Measurements from ENCODE around the gene DNAAF1. TPM values are rescaled to one million over a fixed set of nuclear protein-coding genes. Genes with fewer than 3 reads are reported as not detected.
"Not testable (repeated sequence)": the region's sequence is repeated elsewhere in the genome, so short reads cannot be mapped to it uniquely, and the experiment has no call there.

Gene DNAAF1
- total RNA-seq, 1 donor from 2014 or later = 0.62 TPM

GRCh38 chr16:84184775-84185174 lies 39.7 kb downstream of the DNAAF1 start:
- DNase-seq = no peak

GRCh38 chr16:84186685-84187437 lies 41.8 kb downstream of the DNAAF1 start, which contains the start of gene TAF1C:
TSS of gene TAF1C (minus strand) at chr16:84187057. CDS start at chr16:84184988, 2,069 bp downstream.
- DNase-seq = peak; percentile 78

- DNase-seq = no peak
These were observed 45.8 kb downstream of the DNAAF1 start, which contains the start of gene ADAD2 for GRCh38 chr16:84190731-84191388. TSS of gene ADAD2 (plus strand) at chr16:84191157. CDS start at chr16:84191231, 74 bp downstream.

- DNase-seq = no peak
These were observed 46.4 kb downstream of the DNAAF1 start for GRCh38 chr16:84191466-84191865.

GRCh38 chr16:84193480-84193879 lies 48.4 kb downstream of the DNAAF1 start:
- no peak for DNase-seq

- no peak for DNase-seq
These were observed 48.9 kb downstream of the DNAAF1 start for GRCh38 chr16:84194018-84194417.

- DNase-seq = no peak
These were observed 49.5 kb downstream of the DNAAF1 start for GRCh38 chr16:84194470-84195200.

- DNase-seq = no peak
These were observed 50.3 kb downstream of the DNAAF1 start for GRCh38 chr16:84195201-84196093.

- DNase-seq = no peak
These were observed 51.0 kb downstream of the DNAAF1 start for GRCh38 chr16:84196101-84196500.

GRCh38 chr16:84196727-84197394 lies 51.8 kb downstream of the DNAAF1 start:
- DNase-seq = no peak

- DNase-seq = no peak
These were observed 52.5 kb downstream of the DNAAF1 start for GRCh38 chr16:84197466-84198128.

GRCh38 chr16:84198401-84198800 lies 53.3 kb downstream of the DNAAF1 start:
- DNase-seq = no peak

GRCh38 chr16:84199097-84199496 lies 54.0 kb downstream of the DNAAF1 start:
- no peak for DNase-seq

GRCh38 chr16:84199861-84200260 lies 54.8 kb downstream of the DNAAF1 start:
- DNase-seq = no peak

- not testable (repeated sequence) for DNase-seq
These were observed 59.4 kb downstream of the DNAAF1 start for GRCh38 chr16:84204551-84204950.

- not testable (repeated sequence) for DNase-seq
These were observed 60.0 kb downstream of the DNAAF1 start for GRCh38 chr16:84205123-84205522.

GRCh38 chr16:84205976-84206691 lies 61.0 kb downstream of the DNAAF1 start:
- no peak for DNase-seq

GRCh38 chr16:84207251-84207650 lies 62.1 kb downstream of the DNAAF1 start:
- no peak for DNase-seq

GRCh38 chr16:84207879-84208278 lies 62.8 kb downstream of the DNAAF1 start:
- DNase-seq = no peak

- DNase-seq = no peak
These were observed 64.9 kb downstream of the DNAAF1 start for GRCh38 chr16:84209989-84210388.

Data from occipital lobe (tissue), 2 donors.